PFSK-1 (cell line): ENCODE results near the gene STARD8.

Source experiments
- POLR2AphosphoS5 ChIP-seq: IDR thresholded peaks from 2 replicates; pipeline ENCODE4 v1.6.1; 2012; ENCODE audit warnings: low read depth, mild to moderate bottlenecking, control low read depth, low read length, moderate library complexity
- SIN3A ChIP-seq: IDR thresholded peaks from 2 replicates; pipeline ENCODE4 v1.6.1; 2012; ENCODE audit warnings: mild to moderate bottlenecking, low read length, moderate library complexity, borderline replicate concordance; ENCODE audit not compliant: insufficient read depth
- TAF1 ChIP-seq: IDR thresholded peaks from 2 replicates; pipeline ENCODE4 v1.6.1; 2012; ENCODE audit warnings: low read length, control low read depth, borderline replicate concordance; ENCODE audit not compliant: insufficient read depth
- TF ChIP-seq, protein P1 (sequence below), 2 experiments: IDR thresholded peaks; 2 replicates each; pipeline versions ENCODE4 v1.6.1 to v1.8.0; 2011 to 2012; ENCODE audit warnings: low read depth in 2 of 2, low read length in 2 of 2, control low read depth in 1 of 2, inconsistent platforms in 1 of 2, mild to moderate bottlenecking in 1 of 2, moderate library complexity in 1 of 2; ENCODE audit not compliant: insufficient read depth in 1 of 2

DNA sequence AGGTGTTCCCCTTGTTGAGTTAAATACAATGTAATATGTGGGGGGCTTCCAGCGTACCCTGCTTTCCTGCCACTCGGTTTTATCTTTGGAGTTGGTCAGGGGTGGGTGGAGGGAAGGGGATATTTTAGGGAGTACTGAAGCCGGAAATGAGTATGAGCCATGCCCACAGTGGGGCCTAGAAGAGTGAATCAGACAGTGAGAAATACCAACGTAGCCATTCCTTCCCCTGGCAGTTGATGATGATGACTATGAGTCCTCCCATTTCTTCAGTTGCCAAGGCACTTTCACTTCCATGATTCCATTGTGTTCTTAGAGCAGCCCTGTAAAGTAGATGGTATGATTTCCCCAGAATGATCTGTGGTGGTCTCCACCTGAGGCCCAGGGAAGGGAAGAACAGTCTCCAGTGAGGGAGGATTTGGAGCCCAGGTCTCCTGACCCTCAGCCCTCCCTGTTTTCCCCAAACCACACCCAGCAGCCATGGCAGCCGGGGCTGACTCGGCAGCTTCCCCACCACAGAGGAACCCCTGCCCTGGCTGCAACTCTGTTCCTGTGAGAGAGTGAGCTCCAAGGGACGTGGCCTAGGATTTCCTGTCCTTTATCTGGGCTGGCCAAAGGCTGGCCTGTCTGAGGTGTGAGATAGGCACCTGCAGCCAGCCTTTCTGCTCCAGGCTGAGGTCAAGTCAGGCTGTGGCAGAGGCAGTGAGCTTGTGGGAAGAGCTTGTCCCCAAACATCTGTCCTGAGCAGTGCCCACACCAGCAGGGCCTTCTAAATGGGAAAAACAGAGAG lies 52.7 kb downstream of the STARD8 start:
- TF ChIP-seq POLR2AphosphoS5 (no peak), SIN3A (no peak), TAF1 (no peak)
- TF ChIP-seq, protein P1, sequence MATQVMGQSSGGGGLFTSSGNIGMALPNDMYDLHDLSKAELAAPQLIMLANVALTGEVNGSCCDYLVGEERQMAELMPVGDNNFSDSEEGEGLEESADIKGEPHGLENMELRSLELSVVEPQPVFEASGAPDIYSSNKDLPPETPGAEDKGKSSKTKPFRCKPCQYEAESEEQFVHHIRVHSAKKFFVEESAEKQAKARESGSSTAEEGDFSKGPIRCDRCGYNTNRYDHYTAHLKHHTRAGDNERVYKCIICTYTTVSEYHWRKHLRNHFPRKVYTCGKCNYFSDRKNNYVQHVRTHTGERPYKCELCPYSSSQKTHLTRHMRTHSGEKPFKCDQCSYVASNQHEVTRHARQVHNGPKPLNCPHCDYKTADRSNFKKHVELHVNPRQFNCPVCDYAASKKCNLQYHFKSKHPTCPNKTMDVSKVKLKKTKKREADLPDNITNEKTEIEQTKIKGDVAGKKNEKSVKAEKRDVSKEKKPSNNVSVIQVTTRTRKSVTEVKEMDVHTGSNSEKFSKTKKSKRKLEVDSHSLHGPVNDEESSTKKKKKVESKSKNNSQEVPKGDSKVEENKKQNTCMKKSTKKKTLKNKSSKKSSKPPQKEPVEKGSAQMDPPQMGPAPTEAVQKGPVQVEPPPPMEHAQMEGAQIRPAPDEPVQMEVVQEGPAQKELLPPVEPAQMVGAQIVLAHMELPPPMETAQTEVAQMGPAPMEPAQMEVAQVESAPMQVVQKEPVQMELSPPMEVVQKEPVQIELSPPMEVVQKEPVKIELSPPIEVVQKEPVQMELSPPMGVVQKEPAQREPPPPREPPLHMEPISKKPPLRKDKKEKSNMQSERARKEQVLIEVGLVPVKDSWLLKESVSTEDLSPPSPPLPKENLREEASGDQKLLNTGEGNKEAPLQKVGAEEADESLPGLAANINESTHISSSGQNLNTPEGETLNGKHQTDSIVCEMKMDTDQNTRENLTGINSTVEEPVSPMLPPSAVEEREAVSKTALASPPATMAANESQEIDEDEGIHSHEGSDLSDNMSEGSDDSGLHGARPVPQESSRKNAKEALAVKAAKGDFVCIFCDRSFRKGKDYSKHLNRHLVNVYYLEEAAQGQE (IDR thresholded peaks at IDR 0.05; ENCODE audit: insufficient read depth in 1 of 2, low read depth in 2 of 2, low read length in 2 of 2): no peak
